GM10248 (cell line): ENCODE results near the gene FOXL3.

Experiments used
- CTCF ChIA-PET: fragments of 300-600 bp; sonication (Branson Sonifier 250); formaldehyde crosslinking; extraction: SDS; loops from one replicate; lab custom pipeline; 2021; ENCODE audit warnings: antibody characterized with exemption; lab: Yijun Ruan, JAX
- POLR2A ChIA-PET: fragments of 350-650 bp; sonication (Branson Sonifier 250); formaldehyde crosslinking; extraction: SDS; loops from one replicate; lab custom pipeline; 2020; ENCODE audit warnings: antibody characterized with exemption; lab: Yijun Ruan, JAX
- DNase-seq: peaks from one replicate; pipeline ENCODE4 v3.0.0; 2012; ENCODE audit errors: extremely low spot score
- CTCF ChIP-seq: IDR thresholded peaks from 2 replicates; pipeline ENCODE4 v1.5.1; 2012; ENCODE audit warnings: mild to moderate bottlenecking, low read depth; ENCODE audit errors: extremely low read depth, missing control alignments, control extremely low read depth

The FOXL3 gene

GRCh38 chr7:324011-324410 is 34.0 kb downstream of the FOXL3 start:
- POLR2A ChIA-PET: no interaction called here
- CTCF ChIA-PET: no interaction called here
- TF ChIP-seq CTCF: no peak

GRCh38 chr7:325051-325798 is 35.3 kb downstream of the FOXL3 start:
- no peak for DNase-seq
- ChIA-PET CTCF (interaction anchor here (0.9 kb wide), 1 partner anchor 450 kb away, joined by 3 read pairs; no protein-coding TSS in a partner anchor), POLR2A (no interaction called here)
- no peak for TF ChIP-seq CTCF

More at GRCh38 chr7:324011-324410, 34.0 kb downstream of the FOXL3 start:
- DNase-seq: no peak

- no peak for TF ChIP-seq CTCF
- ChIA-PET CTCF (interaction anchor here (0.9 kb wide), 1 partner anchor 449 kb away, joined by 3 read pairs; no protein-coding TSS in a partner anchor), POLR2A (no interaction called here)
- DNase-seq: no peak
Observed at GRCh38 chr7:325811-326210, 35.8 kb downstream of the FOXL3 start.

- POLR2A ChIA-PET: no interaction called here
- DNase-seq: no peak
- no peak for TF ChIP-seq CTCF
- CTCF ChIA-PET: interaction anchor here (0.9 kb wide), 1 partner anchor 449 kb away, joined by 3 read pairs; no protein-coding TSS in a partner anchor
Observed at GRCh38 chr7:326273-326672, 36.3 kb downstream of the FOXL3 start.

- no peak for TF ChIP-seq CTCF
- ChIA-PET CTCF (no interaction called here), POLR2A (no interaction called here)
- DNase-seq: no peak
Observed at GRCh38 chr7:326809-327232, 36.9 kb downstream of the FOXL3 start.

- ChIA-PET CTCF (no interaction called here), POLR2A (no interaction called here)
- no peak for DNase-seq
- TF ChIP-seq CTCF: no peak
Observed at GRCh38 chr7:327233-327931, 37.4 kb downstream of the FOXL3 start.
